Ascending aorta (tissue), 2 donors: ENCODE results near the gene KCNJ16. TPM values are rescaled to one million over a fixed set of nuclear protein-coding genes. Genes with fewer than 3 reads are reported as not detected.

Experiments used
- DNase-seq, 2 donors: peaks; one replicate each; pipeline ENCODE4 v3.0.0-alpha.2; 2019; ENCODE audit warnings: low spot score in 2 of 2
- H3K27ac ChIP-seq, 2 donors: fragments of 200-600 bp; sonication (generic); one replicate each; pipeline ENCODE4 v1.5.1; 2016 to 2017; ENCODE audit warnings: mild to moderate bottlenecking in 1 of 2
- H3K27me3 ChIP-seq: fragments of 200-600 bp; sonication (generic); one replicate; pipeline ENCODE4 v1.5.1; 2017
- H3K36me3 ChIP-seq, 2 donors: fragments of 200-600 bp; sonication (generic); one replicate each; pipeline ENCODE4 v1.5.1; 2016
- H3K4me1 ChIP-seq, 2 donors: fragments of 200-600 bp; sonication (generic); one replicate each; pipeline ENCODE4 v1.5.1; 2016 to 2017; ENCODE audit warnings: mild to moderate bottlenecking in 1 of 2
- H3K4me3 ChIP-seq, 2 donors: fragments of 200-600 bp; sonication (generic); one replicate each; pipeline ENCODE4 v1.5.1; 2016 to 2017; ENCODE audit warnings: mild to moderate bottlenecking in 1 of 2
- H3K9me3 ChIP-seq, 2 donors: fragments of 200-600 bp; sonication (generic); one replicate each; pipeline ENCODE4 v1.5.1; 2016
- intact Hi-C: fragments of 100-400 bp; cut with DNase I; formaldehyde crosslinking; loops from one replicate; pipeline ENCODE4 v1.15.1; 2023
- total RNA-seq: library from RNA; depleted of rRNA; stranded (reverse); fragments of >200 nt; gene quantifications from one replicate; pipeline ENCODE4 v1.1.0, GENCODE V29; 2016
- TF ChIP-seq, protein P1 (sequence below), 3 experiments: fragments of 200-600 bp in 2 of 3; fragments of 450-650 bp in 1 of 3; sonication (generic) in 2 of 3; IDR thresholded peaks; one replicate each; pipeline ENCODE4 v1.5.1; 2016 to 2019; ENCODE audit warnings: antibody characterized with exemption in 3 of 3, mild to moderate bottlenecking in 1 of 3, moderate library complexity in 1 of 3

The KCNJ16 gene
- total RNA-seq, 1 donor from 2014 or later, result not detected

DNA sequence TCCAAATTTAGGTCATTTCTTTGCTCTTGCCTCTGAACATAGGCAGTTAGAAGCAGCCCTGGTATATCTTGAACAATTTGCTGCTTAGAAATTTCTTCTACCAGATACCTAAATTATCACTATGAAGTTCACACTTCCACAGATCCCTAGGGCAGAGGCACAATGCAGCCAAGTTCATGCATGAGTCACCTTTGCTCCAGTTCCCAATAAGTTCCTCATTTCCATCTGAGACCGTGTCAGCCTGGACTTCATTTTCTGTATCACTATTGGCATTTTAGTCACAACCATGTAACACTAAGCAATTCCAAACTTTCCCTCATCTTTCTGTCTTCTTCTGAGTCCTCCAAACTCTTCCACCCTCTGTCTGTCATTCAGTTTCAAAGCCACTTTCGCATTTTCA lies 45.0 kb downstream of the KCNJ16 start:
- no peaks in the 10 kb centered on the region for H3K36me3 ChIP-seq
- no peak overlapping the region for H3K4me3 ChIP-seq
- intact Hi-C loops, result no loop called here
- H3K27me3 ChIP-seq, result no peaks in the 10 kb centered on the region
- TF ChIP-seq, protein P1, sequence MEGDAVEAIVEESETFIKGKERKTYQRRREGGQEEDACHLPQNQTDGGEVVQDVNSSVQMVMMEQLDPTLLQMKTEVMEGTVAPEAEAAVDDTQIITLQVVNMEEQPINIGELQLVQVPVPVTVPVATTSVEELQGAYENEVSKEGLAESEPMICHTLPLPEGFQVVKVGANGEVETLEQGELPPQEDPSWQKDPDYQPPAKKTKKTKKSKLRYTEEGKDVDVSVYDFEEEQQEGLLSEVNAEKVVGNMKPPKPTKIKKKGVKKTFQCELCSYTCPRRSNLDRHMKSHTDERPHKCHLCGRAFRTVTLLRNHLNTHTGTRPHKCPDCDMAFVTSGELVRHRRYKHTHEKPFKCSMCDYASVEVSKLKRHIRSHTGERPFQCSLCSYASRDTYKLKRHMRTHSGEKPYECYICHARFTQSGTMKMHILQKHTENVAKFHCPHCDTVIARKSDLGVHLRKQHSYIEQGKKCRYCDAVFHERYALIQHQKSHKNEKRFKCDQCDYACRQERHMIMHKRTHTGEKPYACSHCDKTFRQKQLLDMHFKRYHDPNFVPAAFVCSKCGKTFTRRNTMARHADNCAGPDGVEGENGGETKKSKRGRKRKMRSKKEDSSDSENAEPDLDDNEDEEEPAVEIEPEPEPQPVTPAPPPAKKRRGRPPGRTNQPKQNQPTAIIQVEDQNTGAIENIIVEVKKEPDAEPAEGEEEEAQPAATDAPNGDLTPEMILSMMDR (IDR thresholded peaks at IDR 0.05), result no peak
- no peaks in the 10 kb centered on the region for H3K4me1 ChIP-seq
- H3K9me3 ChIP-seq, result peaks cover 0 to 4% of the 10 kb centered on the region in 2 donors
- no peak for DNase-seq
- H3K27ac ChIP-seq, result no peak overlapping the region

DNA sequence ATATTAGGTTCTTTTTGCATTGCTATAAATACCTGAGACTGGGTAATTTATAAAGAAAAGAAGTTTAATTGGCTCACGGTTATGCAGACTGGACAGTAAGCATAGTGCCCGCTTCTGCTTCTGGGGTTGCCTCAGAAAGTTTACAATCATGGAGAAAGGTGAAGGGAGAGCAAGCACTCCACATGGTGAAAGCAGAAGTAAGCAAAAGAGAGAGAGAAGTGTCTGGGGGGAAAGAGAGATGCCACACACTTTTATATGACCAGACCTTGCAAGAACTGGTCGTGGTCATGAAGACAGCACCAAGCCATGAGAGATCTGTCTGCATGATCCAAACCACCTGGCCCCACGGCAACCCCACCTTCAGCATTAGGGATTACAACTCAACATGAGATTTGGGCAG lies 45.4 kb downstream of the KCNJ16 start:
- Histone ChIP-seq H3K9me3 (peaks cover 0 to 4% of the 10 kb centered on the region in 2 donors), H3K4me1 (no peaks in the 10 kb centered on the region), H3K36me3 (no peaks in the 10 kb centered on the region), H3K27ac (no peak overlapping the region), H3K4me3 (no peak overlapping the region), H3K27me3 (no peaks in the 10 kb centered on the region)
- TF ChIP-seq, protein P1 (IDR thresholded peaks at IDR 0.05), result no peak
- no peak for DNase-seq
- intact Hi-C loops, result no loop called here

DNA sequence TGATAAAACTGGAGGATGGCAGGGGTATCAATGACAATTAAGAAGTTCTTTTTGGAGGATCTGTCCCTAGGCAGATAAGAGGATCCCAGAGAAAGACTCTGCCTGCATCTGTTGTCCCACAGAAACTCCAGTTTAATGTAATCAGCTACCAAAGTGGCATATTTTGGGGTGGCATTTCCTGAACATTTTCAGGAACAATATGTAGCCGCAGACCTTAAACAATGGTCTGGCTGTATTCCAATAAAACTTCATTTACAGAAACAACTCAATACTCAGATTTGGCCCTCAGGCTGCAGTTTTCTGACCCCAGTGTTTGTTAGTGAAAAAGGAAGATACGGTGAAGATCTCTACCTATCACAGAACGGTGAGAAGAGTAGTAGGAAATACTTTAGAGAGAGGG lies 46.1 kb downstream of the KCNJ16 start:
- H3K4me3 ChIP-seq, result no peak overlapping the region

DNA sequence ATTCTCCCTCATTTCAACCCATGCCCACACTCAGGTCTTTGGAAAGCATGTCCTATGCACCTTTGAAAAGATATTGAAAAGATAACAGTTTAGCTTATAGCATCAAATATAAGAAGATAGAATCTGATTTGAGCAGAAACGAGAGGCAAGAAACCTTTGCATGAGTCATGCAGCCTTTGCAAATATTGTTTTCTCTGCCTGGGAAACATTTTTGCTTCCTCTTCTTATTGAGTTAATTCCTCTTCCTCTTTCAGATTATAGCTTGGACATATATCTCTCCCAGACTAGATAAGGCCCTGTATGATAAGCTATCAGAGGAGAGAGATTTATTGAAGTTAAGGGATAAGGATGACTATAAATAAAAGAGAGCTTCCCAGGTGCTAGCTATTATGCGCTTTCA lies 48.2 kb downstream of the KCNJ16 start:
- TF ChIP-seq, protein P1 (IDR thresholded peaks at IDR 0.05), result no peak
- H3K27me3 ChIP-seq, result no peaks in the 10 kb centered on the region
- peaks cover 0 to 4% of the 10 kb centered on the region in 2 donors for H3K9me3 ChIP-seq
- H3K27ac ChIP-seq, result no peak overlapping the region
- intact Hi-C loops, result no loop called here
- H3K4me1 ChIP-seq, result no peaks in the 10 kb centered on the region
- H3K4me3 ChIP-seq, result no peak overlapping the region
- DNase-seq, result no peak
- no peaks in the 10 kb centered on the region for H3K36me3 ChIP-seq

More for the DNA sequence above, 46.1 kb downstream of the KCNJ16 start:
- no peaks in the 10 kb centered on the region for H3K27me3 ChIP-seq
- TF ChIP-seq, protein P1 (IDR thresholded peaks at IDR 0.05), result no peak
- H3K4me1 ChIP-seq, result no peaks in the 10 kb centered on the region
- H3K27ac ChIP-seq, result no peak overlapping the region
- no peak for DNase-seq
- intact Hi-C loops, result no loop called here
- no peaks in the 10 kb centered on the region for H3K36me3 ChIP-seq
- H3K9me3 ChIP-seq, result peaks cover 0 to 4% of the 10 kb centered on the region in 2 donors

DNA sequence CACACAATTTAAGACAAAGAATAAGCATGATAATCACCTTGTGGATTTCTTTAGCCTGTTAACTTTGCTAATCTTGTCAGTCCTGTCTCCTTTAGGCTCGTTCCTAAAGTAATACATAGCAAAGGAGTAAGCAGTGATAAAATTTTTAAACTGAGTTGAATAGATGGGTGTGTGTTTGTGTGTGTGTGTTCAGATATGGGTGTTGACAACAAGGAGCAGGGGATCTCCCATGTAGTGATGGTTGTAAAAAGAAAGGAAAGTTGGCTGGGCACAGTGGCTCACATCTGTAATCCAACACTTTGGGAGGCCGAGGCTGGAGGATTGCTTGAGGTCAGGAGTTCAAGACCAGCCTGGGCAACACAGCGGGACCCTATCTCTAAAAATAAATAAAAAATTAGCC lies 49.7 kb downstream of the KCNJ16 start:
- DNase-seq, result no peak
- Histone ChIP-seq H3K4me1 (no peaks in the 10 kb centered on the region), H3K27ac (no peak overlapping the region), H3K9me3 (peaks cover 0 to 2% of the 10 kb centered on the region in 2 donors), H3K27me3 (no peaks in the 10 kb centered on the region), H3K36me3 (no peaks in the 10 kb centered on the region), H3K4me3 (no peak overlapping the region)
- TF ChIP-seq, protein P1 (IDR thresholded peaks at IDR 0.05), result no peak
- intact Hi-C loops, result no loop called here
